Mesendoderm (in vitro differentiated cells): ENCODE measurements around the gene SPAAR.

Experiments used
- DNase-seq: peaks from one replicate; pipeline ENCODE4 v3.0.0; 2013
- H2AK5ac ChIP-seq: 2 replicates; pipeline ENCODE4 v1.6.1; 2013; ENCODE audit warnings: low read length, inconsistent platforms
- H2BK120ac ChIP-seq: 2 replicates; pipeline ENCODE4 v1.6.1; 2013; ENCODE audit warnings: low read depth, mild to moderate bottlenecking, low read length, moderate library complexity, mixed read lengths
- H2BK15ac ChIP-seq: replicated peaks from 2 replicates; pipeline ENCODE4 v1.6.1; 2013; ENCODE audit warnings: low read depth, mild to moderate bottlenecking, moderate library complexity
- H2BK5ac ChIP-seq: 2 replicates; pipeline ENCODE4 v1.6.1; 2013; ENCODE audit warnings: low read length, inconsistent platforms
- H3K18ac ChIP-seq: 2 replicates; pipeline ENCODE4 v1.6.1; 2013; ENCODE audit warnings: mild to moderate bottlenecking, low read length, mixed read lengths
- H3K23ac ChIP-seq: one replicate; pipeline ENCODE4 v1.6.1; 2013; ENCODE audit warnings: low read length
- H3K27ac ChIP-seq: 2 replicates; pipeline ENCODE4 v1.5.1; 2013; ENCODE audit warnings: low read depth, mild to moderate bottlenecking, inconsistent platforms, low read length, moderate library complexity
- H3K27me3 ChIP-seq: 2 replicates; pipeline ENCODE4 v1.6.1; 2013; ENCODE audit warnings: low read length, control low read depth, mild to moderate bottlenecking, inconsistent platforms; ENCODE audit not compliant: insufficient read depth, poor library complexity
- H3K36me3 ChIP-seq: 2 replicates; pipeline ENCODE4 v1.6.1; 2013; ENCODE audit warnings: low read length, inconsistent platforms; ENCODE audit not compliant: control insufficient read depth, insufficient read depth
- H3K4ac ChIP-seq: one replicate; pipeline ENCODE4 v1.6.1; 2013; ENCODE audit warnings: low read depth, mild to moderate bottlenecking, low read length, moderate library complexity
- H3K4me1 ChIP-seq: 2 replicates; pipeline ENCODE4 v1.6.1; 2013; ENCODE audit warnings: low read depth, low read length, inconsistent platforms; ENCODE audit not compliant: control insufficient read depth
- H3K4me2 ChIP-seq: 2 replicates; pipeline ENCODE4 v1.6.1; 2013; ENCODE audit warnings: low read length
- H3K4me3 ChIP-seq: 2 replicates; pipeline ENCODE4 v1.5.1; 2013; ENCODE audit warnings: mild to moderate bottlenecking, low read length
- H3K56ac ChIP-seq: one replicate; pipeline ENCODE4 v1.6.1; 2013; ENCODE audit warnings: low read length
- H3K79me1 ChIP-seq: 2 replicates; pipeline ENCODE4 v1.6.1; 2013; ENCODE audit warnings: low read length, inconsistent platforms
- H3K79me2 ChIP-seq: 2 replicates; pipeline ENCODE4 v1.6.1; 2013; ENCODE audit warnings: mild to moderate bottlenecking, low read length; ENCODE audit not compliant: control insufficient read depth, insufficient read depth
- H3K9ac ChIP-seq: 2 replicates; pipeline ENCODE4 v1.6.1; 2013; ENCODE audit warnings: low read length, inconsistent platforms
- H4K5ac ChIP-seq: one replicate; pipeline ENCODE4 v1.6.1; 2013; ENCODE audit warnings: low read length
- H4K8ac ChIP-seq: one replicate; pipeline ENCODE4 v1.6.1; 2013; ENCODE audit warnings: low read depth, mild to moderate bottlenecking, control low read depth, low read length, moderate library complexity
- WGBS: extraction: QIAGEN DNeasy Blood & Tissue Kit; methylation state at CpG from one replicate; pipeline ENCODE4 v1.1.7; 2013; ENCODE audit warnings: low lambda C conversion rate, missing lambda C conversion rate; ENCODE audit not compliant: insufficient coverage; ENCODE audit errors: extremely low coverage; 5-methylcytosine and 5-hydroxymethylcytosine counted together

Gene SPAAR

DNA sequence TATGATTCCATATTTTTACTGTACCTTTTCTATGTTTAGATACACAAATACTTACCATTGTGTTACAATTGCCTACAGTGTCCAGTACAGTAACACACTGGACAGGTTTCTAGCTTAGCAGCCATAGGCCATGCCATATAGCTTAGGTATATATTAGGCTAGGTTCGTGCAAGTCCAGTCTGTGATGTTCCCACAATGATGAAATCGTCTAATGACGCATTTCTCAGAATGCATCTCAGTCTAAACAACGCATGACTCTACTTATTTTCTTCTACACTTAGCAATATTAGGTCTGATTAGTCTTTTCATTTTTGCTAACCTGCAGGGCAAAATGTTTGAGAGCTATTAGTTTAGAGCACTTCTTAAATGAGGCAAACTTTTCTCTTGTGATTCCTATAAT is 26.0 kb downstream of the SPAAR start:
- Histone ChIP-seq H3K4me2 (no peak overlapping the region), H2BK15ac (no peak overlapping the region), H3K79me1 (no peaks in the 10 kb centered on the region), H3K56ac (no peak overlapping the region), H3K27me3 (no peaks in the 10 kb centered on the region), H3K4me3 (no peak overlapping the region), H2BK120ac (no peak overlapping the region), H3K36me3 (no peaks in the 10 kb centered on the region), H4K8ac (no peak overlapping the region), H2AK5ac (no peak overlapping the region), H2BK5ac (no peak overlapping the region), H4K5ac (no peak overlapping the region), H3K27ac (no peak overlapping the region), H3K23ac (no peak overlapping the region), H3K4me1 (no peaks in the 10 kb centered on the region), H3K79me2 (no peaks in the 10 kb centered on the region), H3K18ac (no peak overlapping the region), H3K4ac (no peak overlapping the region), H3K9ac (no peak overlapping the region)
- no peak for DNase-seq
- no CpG with 5 or more reads among the region's 4 CpGs for WGBS

DNA sequence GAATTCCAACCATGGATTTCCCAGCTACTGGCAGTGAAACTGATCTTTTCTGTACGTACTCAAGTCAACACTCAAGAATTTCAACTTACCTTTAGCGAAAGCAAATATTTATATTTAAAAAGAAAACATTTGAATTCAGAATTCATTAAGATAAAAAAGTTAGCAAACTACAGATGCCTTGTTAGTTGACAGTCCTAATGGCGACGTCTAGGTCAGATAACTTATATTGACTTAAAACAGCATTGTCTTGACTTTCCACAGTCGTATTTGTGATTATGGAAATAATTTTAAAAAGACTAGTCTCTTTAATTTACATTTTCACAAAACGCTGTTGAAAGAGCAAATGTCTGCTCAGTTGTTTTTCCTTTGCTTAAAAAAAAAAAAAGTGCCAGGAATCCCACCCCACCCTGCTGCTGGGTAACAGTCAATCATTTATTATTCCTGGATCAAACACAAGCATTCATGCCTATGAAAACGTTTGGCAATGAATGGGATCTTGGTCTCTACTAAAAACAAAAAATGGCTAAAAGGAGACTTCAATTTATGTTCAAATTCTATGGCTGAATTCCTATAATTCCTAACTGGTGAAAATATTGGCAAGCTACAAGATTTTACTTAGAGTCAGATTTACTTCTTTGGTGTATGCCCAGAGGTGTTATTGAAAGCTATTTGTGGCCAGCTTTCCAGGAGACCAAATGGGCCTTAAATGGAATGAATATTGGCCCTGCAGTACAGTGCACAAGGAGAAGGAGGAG is 26.6 kb downstream of the SPAAR start:
- H3K9ac ChIP-seq, result no peak overlapping the region
- H3K4me1 ChIP-seq, result no peaks in the 10 kb centered on the region
- no peaks in the 10 kb centered on the region for H3K79me1 ChIP-seq
- no peak overlapping the region for H3K4ac ChIP-seq
- no peak overlapping the region for H3K18ac ChIP-seq
- no peak overlapping the region for H3K27ac ChIP-seq
- no peak overlapping the region for H2AK5ac ChIP-seq
- H3K36me3 ChIP-seq, result no peaks in the 10 kb centered on the region
- no peak overlapping the region for H3K4me3 ChIP-seq
- H4K5ac ChIP-seq, result no peak overlapping the region
- H3K27me3 ChIP-seq, result no peaks in the 10 kb centered on the region
- no peak overlapping the region for H2BK15ac ChIP-seq
- WGBS, result no CpG with 5 or more reads among the region's 7 CpGs
- no peak overlapping the region for H3K23ac ChIP-seq
- H4K8ac ChIP-seq, result no peak overlapping the region
- no peak overlapping the region for H3K4me2 ChIP-seq
- no peak overlapping the region for H3K56ac ChIP-seq
- no peaks in the 10 kb centered on the region for H3K79me2 ChIP-seq
- H2BK5ac ChIP-seq, result no peak overlapping the region
- no peak overlapping the region for H2BK120ac ChIP-seq
- DNase-seq, result no peak

DNA sequence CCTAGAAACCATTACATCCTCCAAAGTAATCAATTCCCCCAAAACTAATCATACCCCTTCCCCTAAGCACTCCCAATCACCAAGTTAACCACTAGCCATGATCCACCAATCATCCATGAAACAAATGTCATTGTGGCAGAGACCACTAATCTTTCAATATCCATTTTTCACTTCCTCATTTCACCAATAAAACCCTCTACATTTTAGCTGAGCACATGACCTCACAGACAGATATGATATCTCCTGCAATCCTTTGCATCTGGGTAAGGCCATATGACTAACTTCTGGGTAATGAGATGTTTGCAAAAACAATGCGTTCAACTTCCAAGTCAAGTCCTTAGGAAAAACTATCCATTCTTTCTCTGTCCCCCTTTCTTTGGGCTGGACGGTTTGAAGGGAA is 27.9 kb downstream of the SPAAR start:
- Histone ChIP-seq H2BK5ac (no peak overlapping the region), H3K23ac (no peak overlapping the region), H3K4me2 (no peak overlapping the region), H3K4ac (no peak overlapping the region), H2BK15ac (no peak overlapping the region), H3K79me2 (no peaks in the 10 kb centered on the region), H2AK5ac (no peak overlapping the region), H3K79me1 (no peaks in the 10 kb centered on the region), H3K27ac (no peak overlapping the region), H3K4me1 (no peaks in the 10 kb centered on the region), H3K27me3 (no peaks in the 10 kb centered on the region), H3K4me3 (no peak overlapping the region), H4K5ac (no peak overlapping the region), H3K18ac (no peak overlapping the region), H2BK120ac (no peak overlapping the region), H3K36me3 (no peaks in the 10 kb centered on the region), H4K8ac (no peak overlapping the region), H3K9ac (no peak overlapping the region), H3K56ac (no peak overlapping the region)
- WGBS, result no CpG with 5 or more reads among the region's 2 CpGs
- no peak for DNase-seq

DNA sequence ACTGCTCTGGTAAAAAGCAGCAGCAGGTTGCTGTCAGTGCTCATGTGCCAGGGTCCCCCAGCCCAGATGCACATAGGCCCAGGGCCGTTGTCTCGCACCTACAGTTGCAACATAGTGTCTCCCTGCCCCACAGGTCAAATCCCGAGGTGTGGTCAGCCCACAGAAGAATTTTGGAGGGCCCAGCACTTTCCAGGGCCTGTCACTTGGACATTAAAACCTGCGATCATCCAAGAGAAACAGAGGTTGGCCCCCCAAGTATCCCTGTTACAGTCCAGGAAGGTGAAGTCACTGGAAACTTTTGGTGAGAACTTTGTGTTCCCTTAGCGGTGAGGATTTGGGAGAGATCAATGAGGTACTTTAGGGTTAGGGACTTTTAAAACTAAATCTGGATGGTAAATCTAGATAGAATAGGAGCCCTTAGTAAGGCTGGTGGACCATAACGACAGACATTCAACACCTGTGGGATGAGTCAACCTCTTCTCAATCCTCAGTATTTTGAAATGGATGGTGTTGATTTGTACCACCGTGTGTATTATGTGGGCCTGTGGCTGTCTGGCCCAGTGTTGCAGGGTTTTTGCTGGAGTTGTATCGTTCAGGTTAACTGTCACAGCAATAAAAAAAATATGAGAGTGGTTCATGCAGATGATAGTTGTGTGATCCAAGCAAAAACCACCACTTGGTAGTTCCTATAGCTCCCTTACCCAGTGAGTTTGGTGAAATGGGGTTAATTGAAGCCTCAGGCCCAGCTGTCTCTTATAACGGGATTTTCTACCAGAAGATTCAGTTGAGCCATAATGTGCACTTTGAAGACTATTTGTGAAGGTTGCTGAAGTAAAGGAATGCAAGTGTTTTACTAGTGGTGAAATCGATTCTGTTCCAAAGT is 29.4 kb downstream of the SPAAR start:
- H3K4me3 ChIP-seq, result no peak overlapping the region
- H3K27me3 ChIP-seq, result no peaks in the 10 kb centered on the region
- H3K4me1 ChIP-seq, result no peaks in the 10 kb centered on the region
- no peak for DNase-seq
- H3K9ac ChIP-seq, result no peak overlapping the region
- WGBS, result no CpG with 5 or more reads among the region's 10 CpGs
- H4K8ac ChIP-seq, result no peak overlapping the region
- no peaks in the 10 kb centered on the region for H3K79me2 ChIP-seq
- no peak overlapping the region for H3K4me2 ChIP-seq
- H3K79me1 ChIP-seq, result no peaks in the 10 kb centered on the region
- H3K4ac ChIP-seq, result no peak overlapping the region
- H3K18ac ChIP-seq, result no peak overlapping the region
- H2BK15ac ChIP-seq, result no peak overlapping the region
- H3K23ac ChIP-seq, result no peak overlapping the region
- no peak overlapping the region for H3K56ac ChIP-seq
- no peaks in the 10 kb centered on the region for H3K36me3 ChIP-seq
- H2AK5ac ChIP-seq, result no peak overlapping the region
- no peak overlapping the region for H4K5ac ChIP-seq
- H2BK120ac ChIP-seq, result no peak overlapping the region
- H2BK5ac ChIP-seq, result no peak overlapping the region
- H3K27ac ChIP-seq, result no peak overlapping the region

DNA sequence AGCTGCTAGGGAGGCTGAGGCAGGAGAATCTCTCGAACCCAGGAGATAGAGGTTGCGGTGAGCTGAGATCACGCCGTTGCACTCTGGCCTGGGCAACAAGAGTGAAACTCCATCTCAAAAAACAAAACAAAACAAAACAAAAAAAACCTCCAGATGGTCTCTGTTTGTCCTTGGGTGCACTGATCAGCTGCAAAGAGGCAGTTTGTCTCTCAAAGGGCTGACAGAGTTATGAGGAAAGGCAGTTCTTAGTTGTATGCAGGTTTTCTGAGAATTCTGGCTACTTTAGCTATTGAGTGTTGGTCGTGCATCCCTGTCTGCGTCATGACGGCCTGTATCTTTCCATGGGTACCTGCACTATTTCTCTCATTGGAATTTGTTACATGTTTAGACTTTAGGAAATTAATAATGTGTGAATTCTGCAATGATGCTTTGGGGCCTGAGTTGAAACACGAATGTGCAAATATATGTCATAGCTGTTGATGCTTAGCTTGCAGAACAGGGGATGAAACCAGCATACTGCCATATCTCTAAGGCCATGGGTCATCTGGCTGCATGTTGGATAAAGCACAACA is 30.5 kb downstream of the SPAAR start:
- Histone ChIP-seq H3K36me3 (no peaks in the 10 kb centered on the region), H2BK120ac (no peak overlapping the region), H3K27me3 (peaks cover 4% of the 10 kb centered on the region), H3K27ac (no peak overlapping the region), H3K79me2 (no peaks in the 10 kb centered on the region), H2BK15ac (no peak overlapping the region), H2AK5ac (no peak overlapping the region), H3K18ac (no peak overlapping the region), H3K23ac (no peak overlapping the region), H3K56ac (no peak overlapping the region), H3K79me1 (no peaks in the 10 kb centered on the region), H3K4me3 (no peak overlapping the region), H3K4me1 (no peaks in the 10 kb centered on the region), H3K4me2 (no peak overlapping the region), H4K8ac (no peak overlapping the region), H2BK5ac (no peak overlapping the region), H3K9ac (no peak overlapping the region), H4K5ac (no peak overlapping the region), H3K4ac (no peak overlapping the region)
- no CpG with 5 or more reads among the region's 8 CpGs for WGBS
- no peak for DNase-seq
